HG03280 (cell line): Measurements from ENCODE around the gene FAM151A.

ENCODE experiments used
- ATAC-seq: cut with Tn5 transposase; IDR thresholded peaks from one replicate; pipeline ENCODE4 v1.9.1; 2021; ENCODE audit warnings: mild to moderate bottlenecking, moderate library complexity; ENCODE audit not compliant: unreplicated experiment

FAM151A gene

DNA sequence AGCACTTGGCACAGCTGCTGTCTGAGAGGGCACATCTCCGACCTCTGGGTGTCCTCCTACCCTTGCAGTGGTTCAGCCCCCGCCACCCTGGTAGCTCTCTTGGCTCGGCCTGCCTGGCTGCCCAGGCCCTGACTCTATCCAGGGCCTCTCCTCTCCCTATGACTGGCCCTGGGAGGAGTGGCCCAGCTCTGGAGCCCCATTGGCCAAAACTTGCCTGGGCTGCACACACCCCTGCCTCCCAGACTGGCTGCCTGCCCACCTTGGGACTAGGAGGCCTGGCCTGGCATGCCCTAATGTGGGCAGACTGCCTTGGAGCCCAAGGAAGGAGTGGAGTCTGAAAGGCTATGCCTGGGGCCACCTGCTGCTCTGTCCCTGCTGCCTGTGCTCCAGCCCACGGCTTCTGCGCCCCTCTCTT, 41.7 kb downstream of the FAM151A start:
- no peak for ATAC-seq

DNA sequence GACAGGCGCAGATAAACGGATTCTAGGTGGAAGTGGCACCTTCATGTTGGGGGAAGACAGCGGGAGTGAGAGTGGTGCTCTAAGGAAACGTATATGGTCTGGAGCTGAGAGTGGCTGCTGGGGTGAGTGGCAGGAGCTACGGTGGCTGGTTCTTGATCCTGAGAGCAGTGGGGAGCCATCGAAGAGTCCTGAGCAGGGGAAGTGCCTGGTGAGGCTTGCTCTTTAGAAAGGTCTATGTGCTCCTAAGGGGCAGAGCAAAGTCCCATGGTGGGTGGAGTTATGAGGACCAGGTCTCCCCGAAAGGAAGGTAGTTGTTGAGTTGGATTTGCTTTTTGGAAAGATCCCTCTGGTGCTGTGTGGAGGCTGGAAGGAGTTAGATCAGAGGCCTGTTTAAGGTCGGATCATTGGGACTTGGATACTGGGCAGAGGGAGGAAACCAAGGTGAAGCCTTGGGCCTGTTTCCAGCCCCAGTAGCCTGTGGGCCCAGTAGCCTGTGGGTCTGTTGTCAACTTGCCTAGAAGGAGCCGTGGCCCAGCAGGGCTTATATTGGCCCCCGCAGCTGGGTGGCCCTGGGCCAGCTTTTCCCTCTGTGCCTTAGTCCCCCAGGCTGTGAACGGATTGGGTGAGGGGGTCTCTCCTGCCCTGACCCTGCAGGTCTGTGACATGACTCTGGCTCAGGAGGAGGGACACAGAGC, 42.3 kb downstream of the FAM151A start:
- no peak for ATAC-seq

- no peak for ATAC-seq
Observed at GRCh38 chr1:54579337-54579781, 44.0 kb downstream of the FAM151A start.

DNA sequence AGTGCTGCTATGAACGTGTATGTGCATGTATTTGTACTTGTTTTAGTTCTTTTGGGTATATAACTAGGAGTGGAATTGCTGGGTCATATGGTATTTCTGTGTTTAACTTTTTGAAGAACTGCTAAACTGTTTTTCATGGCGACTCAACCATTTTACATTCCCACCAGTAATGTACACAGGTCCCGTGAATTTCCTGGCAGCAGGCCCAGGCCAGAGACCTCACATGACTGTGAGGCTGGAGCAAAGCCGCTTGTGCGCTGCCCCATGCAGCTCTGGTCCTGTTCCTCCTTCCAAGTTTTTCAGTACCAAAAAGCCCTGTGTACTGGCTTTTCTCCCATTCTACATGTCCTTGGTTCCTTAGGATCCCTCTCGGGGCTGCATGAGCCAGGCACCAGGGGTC, 45.7 kb downstream of the FAM151A start:
- no peak for ATAC-seq

GRCh38 chr1:54575605-54576290, 47.6 kb downstream of the FAM151A start:
- no peak for ATAC-seq

GRCh38 chr1:54575161-54575560, 48.2 kb downstream of the FAM151A start:
- ATAC-seq, result no peak

DNA sequence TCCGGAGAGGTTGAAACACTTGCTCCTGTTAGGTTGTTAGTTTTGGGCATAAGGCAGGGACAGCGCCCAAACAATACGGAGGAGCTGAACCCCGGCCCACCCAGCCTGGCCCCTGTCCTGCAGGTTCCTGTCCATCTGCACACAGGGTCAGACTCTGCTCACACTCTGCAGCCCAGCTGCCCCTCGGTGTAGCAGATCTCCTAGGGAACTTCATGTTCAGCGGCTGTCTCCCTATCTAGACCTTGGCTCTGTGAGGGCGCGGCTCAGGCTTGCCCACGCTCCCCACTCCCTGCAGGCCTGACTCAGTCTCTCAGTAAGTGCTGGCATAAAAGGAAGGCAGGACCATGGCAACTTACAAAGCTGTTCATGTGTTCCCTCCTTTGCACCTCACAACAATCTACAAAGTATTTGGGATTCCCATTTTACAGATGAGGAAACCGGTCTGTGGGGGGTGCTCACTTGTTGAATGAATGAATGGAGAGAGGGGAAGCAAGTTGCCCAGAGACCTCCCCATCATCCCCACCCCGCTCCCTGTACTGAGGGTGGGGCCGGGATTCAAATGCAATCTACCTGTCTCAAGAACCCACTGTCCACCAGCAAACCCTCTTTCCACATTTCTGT, 49.1 kb downstream of the FAM151A start:
- ATAC-seq, result no peak

GRCh38 chr1:54572542-54572850, 50.8 kb downstream of the FAM151A start:
- no peak for ATAC-seq

DNA sequence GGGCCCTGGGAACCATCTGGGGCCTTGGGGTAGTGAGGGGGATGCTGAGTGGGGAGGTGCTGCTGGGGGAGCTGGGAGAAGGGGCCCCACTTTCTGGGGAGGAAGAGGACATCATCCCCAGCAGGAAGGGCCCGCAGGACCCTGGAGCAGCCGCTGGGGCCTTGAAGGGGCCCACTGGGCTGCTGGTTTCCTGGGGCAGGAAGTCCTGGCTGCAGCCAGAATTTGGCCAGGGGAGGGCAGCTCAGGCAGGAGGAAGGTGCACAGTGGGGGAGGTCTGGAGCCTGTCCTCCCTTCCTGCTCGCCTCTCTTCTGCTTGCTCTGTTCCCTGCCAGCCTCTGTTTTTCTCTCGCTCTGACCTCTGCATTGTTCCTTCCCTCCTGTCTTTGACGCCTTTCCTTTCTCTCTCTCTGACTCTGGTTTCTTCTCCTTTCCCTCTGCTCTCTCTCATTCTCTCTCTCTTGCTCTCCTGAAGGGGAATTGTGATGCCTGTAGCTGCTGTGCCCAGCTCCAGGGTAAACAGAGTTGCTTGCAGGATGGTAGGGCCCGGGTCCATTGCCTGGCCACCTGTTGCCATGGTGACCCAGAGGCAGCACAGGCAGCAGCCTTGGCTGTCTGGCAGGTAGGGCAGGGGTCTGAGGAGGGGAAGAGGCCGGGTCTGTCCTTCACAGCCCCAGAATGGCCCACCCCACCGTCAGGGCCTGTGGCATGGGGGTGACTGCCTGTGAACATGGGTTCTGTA, 51.4 kb downstream of the FAM151A start:
- no peak for ATAC-seq

GRCh38 chr1:54571326-54571725, 52.0 kb downstream of the FAM151A start:
- no peak for ATAC-seq

DNA sequence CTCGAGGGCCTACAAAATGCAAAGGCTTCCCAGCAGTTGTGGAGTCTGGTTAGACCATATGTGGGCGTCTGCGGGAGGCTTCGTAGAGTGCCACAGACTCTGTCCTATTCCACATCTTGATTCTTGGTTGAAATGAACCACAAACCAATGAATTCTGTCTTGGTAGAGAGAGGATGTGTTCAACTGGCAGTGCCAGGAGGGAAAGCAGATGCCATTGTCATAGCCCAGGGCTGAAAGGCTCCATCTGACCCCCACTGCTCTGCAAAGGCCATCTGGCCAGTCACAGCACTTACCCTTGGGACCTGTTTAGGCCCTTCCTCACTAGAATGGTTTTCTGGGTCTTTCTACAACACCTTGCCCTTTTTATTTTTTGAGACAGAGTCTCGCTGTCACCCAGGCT, 53.2 kb downstream of the FAM151A start:
- ATAC-seq, result no peak

DNA sequence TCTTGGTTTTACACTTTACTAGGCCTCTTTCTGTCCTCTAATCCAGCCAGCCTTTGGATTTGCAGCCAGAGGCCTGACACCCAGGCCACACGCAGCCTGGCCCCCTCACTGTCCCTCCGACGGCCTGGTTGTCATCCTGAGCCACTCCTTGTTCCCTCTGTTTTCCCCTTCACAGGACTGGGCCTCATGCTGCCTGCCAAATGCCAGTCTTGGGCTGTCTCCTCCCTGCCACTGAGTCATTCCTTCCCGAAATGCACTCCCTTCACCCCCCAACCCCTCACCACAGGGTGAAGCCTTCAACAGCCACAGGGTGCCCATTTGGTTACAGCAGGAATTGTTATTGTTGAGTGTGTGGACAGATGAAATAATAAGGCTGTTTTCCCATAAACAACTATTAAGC, 54.0 kb downstream of the FAM151A start:
- ATAC-seq, result no peak

GRCh38 chr1:54567961-54568360, 55.4 kb downstream of the FAM151A start:
- no peak for ATAC-seq

DNA sequence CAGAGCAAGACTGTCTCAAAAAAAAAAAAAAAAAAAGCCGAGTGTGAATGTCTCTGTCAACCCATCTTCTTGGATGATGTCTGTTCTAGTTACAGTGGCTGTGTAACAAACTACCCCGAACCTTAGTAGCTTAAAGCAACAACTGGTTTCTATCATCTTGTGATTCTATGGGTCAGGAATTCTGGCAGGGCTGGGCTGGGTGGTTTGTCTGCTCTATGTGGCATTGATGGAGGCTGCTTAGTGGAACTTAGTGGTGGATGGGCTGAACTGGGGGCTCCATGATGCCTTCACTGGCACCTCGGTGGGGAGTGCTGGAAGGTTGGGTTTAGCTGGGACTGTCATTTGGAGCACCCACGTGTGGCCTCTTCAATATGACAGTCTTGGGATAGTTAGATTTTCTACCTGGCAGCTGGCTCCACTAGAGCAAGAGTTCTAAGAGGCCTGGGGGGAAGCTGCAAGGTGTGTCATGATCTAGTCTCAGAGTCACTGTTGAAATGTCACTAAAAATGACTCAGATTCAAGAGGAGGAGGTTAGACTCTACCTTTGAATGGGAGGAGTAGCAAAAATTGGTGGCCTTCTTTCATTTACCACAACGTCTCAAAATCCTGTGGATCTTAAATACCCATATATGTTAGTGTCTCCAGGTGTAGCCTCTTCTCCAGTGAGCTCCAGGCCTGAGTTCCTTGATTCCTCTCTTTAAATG, 56.7 kb downstream of the FAM151A start:
- no peak for ATAC-seq

DNA sequence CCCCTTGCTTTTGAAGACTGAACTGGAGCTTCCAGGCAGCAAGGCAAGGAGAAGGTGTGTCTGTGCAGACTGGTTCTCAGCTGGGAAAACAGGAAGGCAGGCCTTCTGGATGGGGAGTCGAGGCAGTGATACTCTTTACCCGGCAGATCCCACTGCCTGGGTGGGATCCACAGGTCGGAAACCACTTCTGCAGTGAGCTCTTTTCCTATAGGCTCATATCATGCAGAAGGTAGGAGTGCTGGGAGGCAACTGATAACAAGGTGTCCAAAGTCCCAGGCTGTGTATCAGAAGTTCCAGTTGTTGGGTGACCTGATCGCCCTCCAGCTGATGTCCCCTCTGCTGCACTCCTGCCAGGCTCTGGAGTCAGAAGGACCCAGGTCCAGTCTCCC, 58.2 kb downstream of the FAM151A start:
- no peak for ATAC-seq

- ATAC-seq, result no peak
Observed at GRCh38 chr1:54564312-54565112, 58.8 kb downstream of the FAM151A start.

- ATAC-seq, result no peak
Observed at GRCh38 chr1:54559771-54560231, 63.5 kb downstream of the FAM151A start.
